ENCODE results near the gene KDM3B.
"Not testable (repeated sequence)": the region's sequence is repeated elsewhere in the genome, so short reads cannot be mapped to it uniquely, and the experiment has no call there.

Gene KDM3B

DNA sequence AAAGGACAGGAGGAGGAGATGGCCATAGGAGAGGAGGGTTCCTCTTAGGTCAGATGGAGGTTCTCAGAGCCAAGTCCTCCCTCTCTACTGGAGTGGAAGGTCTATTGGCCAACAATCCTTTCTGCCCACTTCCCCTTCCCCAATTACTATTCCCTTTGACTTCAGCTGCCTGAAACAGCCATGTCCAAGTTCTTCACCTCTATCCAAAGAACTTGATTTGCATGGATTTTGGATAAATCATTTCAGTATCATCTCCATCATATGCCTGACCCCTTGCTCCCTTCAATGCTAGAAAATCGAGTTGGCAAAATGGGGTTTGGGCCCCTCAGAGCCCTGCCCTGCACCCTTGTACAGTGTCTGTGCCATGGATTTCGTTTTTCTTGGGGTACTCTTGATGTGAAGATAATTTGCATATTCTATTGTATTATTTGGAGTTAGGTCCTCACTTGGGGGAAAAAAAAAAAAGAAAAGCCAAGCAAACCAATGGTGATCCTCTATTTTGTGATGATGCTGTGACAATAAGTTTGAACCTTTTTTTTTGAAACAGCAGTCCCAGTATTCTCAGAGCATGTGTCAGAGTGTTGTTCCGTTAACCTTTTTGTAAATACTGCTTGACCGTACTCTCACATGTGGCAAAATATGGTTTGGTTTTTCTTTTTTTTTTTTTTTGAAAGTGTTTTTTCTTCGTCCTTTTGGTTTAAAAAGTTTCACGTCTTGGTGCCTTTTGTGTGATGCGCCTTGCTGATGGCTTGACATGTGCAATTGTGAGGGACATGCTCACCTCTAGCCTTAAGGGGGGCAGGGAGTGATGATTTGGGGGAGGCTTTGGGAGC is 115.9 kb downstream of the KDM3B start:
- DNase-seq, result no peak

DNA sequence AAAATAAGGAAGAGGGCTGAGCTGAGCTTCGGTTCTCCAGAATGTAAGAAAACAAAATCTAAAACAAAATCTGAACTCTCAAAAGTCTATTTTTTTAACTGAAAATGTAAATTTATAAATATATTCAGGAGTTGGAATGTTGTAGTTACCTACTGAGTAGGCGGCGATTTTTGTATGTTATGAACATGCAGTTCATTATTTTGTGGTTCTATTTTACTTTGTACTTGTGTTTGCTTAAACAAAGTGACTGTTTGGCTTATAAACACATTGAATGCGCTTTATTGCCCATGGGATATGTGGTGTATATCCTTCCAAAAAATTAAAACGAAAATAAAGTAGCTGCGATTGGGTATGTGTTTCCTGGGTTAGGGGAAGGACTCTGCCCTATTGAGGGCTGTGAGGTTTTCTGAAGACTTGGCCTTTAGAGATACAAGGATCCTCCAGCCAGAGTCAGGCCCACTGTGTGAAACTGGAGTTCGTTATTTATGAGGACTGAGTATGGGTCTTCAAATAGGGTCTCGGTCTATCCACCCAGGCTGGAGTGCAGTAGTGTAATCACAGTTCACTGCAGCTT is 116.6 kb downstream of the KDM3B start:
- no peak for DNase-seq

DNA sequence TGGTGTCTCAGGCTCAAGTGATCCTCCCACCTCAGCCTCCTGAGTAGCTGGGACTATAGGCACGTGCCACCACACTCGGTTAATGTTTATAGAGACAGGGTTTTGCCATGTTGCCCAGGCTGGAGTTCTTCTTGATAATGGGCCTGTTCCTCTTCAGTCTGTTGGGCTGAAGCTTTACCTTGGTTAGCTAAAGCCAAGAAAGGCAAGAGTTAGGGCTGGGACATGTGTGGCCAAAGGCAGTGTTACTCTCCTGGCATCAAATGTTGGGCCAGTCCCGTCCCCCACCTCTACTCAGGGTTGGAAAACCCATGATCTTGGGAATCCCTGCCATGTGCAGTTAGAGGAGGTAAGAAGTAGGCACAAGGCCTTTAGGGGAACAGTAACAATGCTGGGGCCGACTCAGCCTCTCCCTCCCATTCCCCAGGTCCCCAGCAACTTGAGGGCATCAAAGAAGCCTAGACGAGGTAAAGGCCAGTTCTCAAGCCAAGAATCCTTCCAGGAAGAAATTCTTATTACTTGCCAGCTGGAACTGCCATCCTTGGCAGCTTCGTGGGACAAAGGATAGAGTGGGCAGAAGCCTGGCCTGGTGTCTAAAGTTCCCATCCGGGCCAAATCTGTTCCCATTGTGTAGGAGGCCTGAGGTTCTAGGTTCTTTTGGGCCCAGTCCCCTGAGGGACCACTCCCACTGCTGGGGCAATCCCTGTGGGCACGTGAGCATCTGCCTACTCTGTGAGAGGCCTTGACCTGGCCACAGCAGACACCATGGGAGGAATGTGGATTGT is 117.2 kb downstream of the KDM3B start:
- DNase-seq, result no peak

DNA sequence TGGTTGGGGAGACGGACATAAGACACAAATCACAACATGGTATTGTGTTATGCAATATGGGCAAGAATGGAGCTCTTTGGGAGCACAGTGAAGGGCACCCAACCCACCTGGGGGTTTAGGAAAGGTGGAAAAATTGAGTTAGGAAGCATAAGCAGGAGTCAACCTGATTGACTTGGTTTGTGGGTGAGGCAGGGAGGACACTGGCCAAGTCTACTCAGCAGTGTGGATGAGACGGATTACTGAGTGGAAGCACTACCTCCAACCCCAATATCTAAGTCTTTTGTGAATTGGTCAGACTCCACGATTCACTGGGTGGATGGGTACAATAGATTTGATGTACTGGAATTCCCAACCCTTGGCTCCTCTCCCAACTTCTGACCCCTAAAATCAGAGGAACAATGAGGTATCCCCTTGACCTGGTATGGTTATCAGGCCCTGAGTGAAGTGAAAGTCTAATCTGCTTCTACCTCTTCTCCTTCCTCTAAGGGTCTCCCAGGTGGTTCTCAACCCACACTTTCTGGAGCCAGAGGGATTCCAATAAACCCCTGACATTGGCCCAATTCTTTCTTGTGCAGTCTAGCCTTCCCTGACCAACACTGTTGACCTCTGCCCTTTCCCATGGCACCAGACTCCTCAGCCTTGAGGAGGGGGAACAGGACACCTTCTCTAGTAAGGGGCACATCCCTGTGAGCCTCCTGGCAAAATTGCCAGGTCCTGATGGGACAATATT is 118.0 kb downstream of the KDM3B start:
- no peak for DNase-seq

DNA sequence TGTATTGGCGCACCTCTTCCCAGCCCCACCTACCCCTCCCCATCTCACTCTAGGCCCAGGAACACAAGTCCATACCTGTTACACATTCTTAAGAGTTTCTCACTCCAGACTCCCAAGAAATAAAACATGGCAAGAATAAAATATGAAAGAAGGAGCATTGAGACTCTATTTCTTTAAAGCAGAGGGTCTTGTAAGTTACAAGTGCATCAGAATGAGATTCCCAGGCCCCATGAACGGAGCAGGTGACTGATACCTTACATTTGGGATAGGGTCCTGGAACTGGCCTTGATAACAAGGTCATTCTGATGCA is 118.5 kb downstream of the KDM3B start:
- no peak for DNase-seq

DNA sequence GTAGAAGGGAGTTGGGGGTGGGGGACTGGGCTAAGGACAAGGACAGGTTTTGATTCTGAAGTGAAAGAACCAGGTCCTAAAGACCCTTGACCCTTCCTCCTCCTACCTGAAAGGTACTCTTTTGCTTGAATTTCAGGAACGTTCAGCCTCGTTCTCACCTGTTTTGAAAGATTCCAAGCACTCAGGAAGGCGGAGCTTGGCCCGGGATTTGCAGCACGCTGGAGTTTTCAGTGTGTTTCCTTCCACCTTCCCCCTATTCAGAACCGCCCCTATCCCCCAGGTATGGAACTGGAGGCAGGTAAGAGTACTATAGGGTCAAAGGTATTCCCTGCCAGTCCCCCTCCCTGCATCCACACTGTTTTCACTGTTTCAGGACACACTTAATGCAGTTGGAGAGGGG is 119.9 kb downstream of the KDM3B start:
- DNase-seq, result no peak

DNA sequence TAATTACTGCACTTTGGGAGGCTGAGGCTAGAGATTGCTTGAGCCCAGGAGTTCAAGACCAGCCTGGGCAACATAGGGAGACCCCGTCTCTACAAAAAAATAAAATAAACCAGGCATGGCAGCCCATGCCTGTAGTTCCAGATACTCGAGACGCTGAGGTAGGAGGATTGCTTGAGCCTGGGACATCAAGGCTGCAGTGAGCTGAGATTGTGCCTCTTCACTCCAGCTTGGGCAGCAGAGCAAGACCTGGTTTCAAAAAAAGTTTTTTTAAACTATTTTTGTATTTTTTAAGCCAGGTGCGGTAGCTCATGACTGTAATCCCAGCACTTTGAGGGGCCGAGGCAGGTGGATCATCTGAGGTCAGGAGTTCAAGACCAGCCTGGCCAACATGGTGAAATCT is 120.7 kb downstream of the KDM3B start:
- not testable (repeated sequence) for DNase-seq

DNA sequence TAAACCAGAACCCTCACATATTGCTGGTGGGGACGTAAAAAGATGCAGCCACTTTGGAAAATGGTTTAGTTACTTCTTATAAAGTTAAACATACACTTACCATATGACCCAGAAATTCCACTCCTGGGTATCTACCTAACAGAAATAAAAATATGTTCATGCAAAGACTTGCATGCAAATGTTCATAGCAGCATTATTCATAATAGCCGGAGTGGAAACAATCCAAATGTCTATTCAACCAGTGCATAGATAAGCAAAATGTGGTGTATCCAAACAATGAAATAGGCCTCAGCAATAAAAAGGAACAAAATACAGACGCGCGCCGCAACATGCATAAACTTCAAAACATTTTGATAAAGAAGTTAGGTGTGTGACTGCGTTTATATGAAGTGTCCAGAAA is 124.4 kb downstream of the KDM3B start:
- DNase-seq, result no peak

DNA sequence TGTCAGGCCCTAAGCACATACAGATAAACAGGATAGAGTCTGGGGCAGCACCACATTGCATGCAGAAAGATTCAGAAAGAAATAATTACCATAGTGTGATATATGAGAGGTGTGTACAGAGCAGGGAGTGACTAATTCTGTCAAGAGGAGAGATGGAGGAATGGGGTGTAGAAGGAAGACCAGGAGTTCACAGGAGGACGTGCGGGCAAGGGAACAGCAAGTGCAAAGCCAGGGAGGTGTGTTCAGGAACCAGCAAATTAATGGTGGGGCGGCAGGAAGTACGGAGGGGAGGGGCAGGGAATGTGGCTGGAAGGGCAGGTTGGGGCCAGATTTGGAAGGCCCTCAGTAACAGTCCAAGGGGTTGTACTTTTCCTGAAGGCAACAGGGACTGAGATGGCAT is 130.2 kb downstream of the KDM3B start:
- DNase-seq, result no peak
